Right lobe of liver (tissue), 6 donors: ENCODE results near the gene KCNH2. TPM values are rescaled to one million over a fixed set of nuclear protein-coding genes. Genes with fewer than 3 reads are reported as not detected.
A peak's percentile ranks its signal among the peaks of the same experiment; 100 is the strongest.

Source experiments
- ATAC-seq, 4 donors: fragments of 200-7000 bp; cut with Tn5 transposase; one replicate each; pipeline ENCODE4 v1.9.1; 2020; ENCODE audit warnings: mild to moderate bottlenecking in 4 of 4, moderate library complexity in 4 of 4
- DNase-seq, 3 donors: peaks; one replicate each; pipeline ENCODE4 v3.0.0-alpha.2; 2020
- H3K27ac ChIP-seq, 3 donors: fragments of 200-600 bp; one replicate each; pipeline ENCODE4 v1.8.0; 2022
- H3K27me3 ChIP-seq, 2 donors: fragments of 200-600 bp; one replicate each; pipeline ENCODE4 v1.8.0; 2022
- H3K36me3 ChIP-seq, 4 donors: fragments of 200-600 bp; sonication (generic) in 1 of 4; one replicate each; pipeline versions ENCODE4 v1.5.1 to v1.8.0; 2017 to 2022; ENCODE audit warnings: control low read depth in 1 of 4
- H3K4me1 ChIP-seq, 4 donors: fragments of 200-600 bp; sonication (generic) in 1 of 4; one replicate each; pipeline versions ENCODE4 v1.5.1 to v1.8.0; 2017 to 2022; ENCODE audit warnings: control low read depth in 1 of 4
- H3K4me3 ChIP-seq, 3 donors: fragments of 200-600 bp; one replicate each; pipeline ENCODE4 v1.8.0; 2022
- H3K9me3 ChIP-seq, 4 donors: fragments of 200-600 bp; sonication (generic) in 1 of 4; one replicate each; pipeline versions ENCODE4 v1.5.1 to v1.8.0; 2017 to 2022; ENCODE audit warnings: control low read depth in 1 of 4
- POLR2A ChIP-seq: fragments of 450-650 bp; IDR thresholded peaks from one replicate; pipeline ENCODE4 v1.6.1; 2017; ENCODE audit warnings: antibody characterized with exemption, mild to moderate bottlenecking
- WGBS: methylation state at CpG from one replicate; pipeline ENCODE4 v1.1.6; 2018; ENCODE audit warnings: low coverage, low lambda C conversion rate; ENCODE audit not compliant: insufficient coverage; ENCODE audit errors: missing lambda C conversion rate; 5-methylcytosine and 5-hydroxymethylcytosine counted together
- intact Hi-C, 2 donors: fragments of 100-400 bp; cut with DNase I; formaldehyde crosslinking; loops; one replicate each; pipeline versions ENCODE4 v1.11.2 to v1.14.1; 2022
- total RNA-seq, 6 experiments: library from RNA; depleted of rRNA in 2 of 6; stranded (reverse); fragments of >200 nt in 2 of 6; fragmentation: NEBNext Ultra II Directional in 3 of 6; extraction: Animal tissue kit (Norgen Biotek cat#: 25700) in 3 of 6; gene quantifications; one replicate each; pipeline versions ENCODE4 v1.1.0 to v1.2.4, GENCODE V29; 2016 to 2023
- TF ChIP-seq, protein P1 (sequence below), 4 donors: fragments of 200-600 bp in 3 of 4; fragments of 450-650 bp in 1 of 4; IDR thresholded peaks; one replicate each; pipeline versions ENCODE4 v1.5.1 to v1.8.0; 2016 to 2022; ENCODE audit warnings: antibody characterized with exemption in 4 of 4, mild to moderate bottlenecking in 2 of 4
- donor health status: DM: no; HTN: yes; CAD: no.
- donor health status: DM: no; HTN: no; CAD: no.
- donor health status: DM: no; HTN: no; CAD: no.
- donor health status: DM: no; HTN: yes; CAD: no.
- donor health status: DM: no; HTN: yes; CAD: no.

The KCNH2 gene
- total RNA-seq, 6 experiments from 2014 or later, result 0.11 to 0.69 (median 0.18) TPM; not detected in 1

DNA sequence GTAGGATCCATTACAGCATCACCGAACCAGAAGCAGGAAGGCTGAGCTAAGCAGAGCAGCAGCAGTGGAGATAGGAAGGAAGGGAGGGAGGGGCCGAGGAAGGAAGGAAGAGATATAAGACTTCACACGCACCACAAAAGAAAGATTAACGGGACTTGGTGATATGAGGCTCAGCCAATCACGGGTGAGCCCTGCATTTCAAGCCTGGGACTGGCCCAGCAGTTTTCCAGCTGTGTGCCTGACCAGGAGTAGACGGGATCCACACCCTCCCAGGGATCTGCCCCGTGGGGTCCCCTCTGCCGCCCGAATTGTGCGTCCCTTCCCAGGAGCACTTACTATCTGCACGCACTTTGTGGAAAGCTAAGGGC lies 30.0 kb upstream of the KCNH2 start:
- WGBS, result 37% methylated on average over 5 of the region's 11 CpGs
- intact Hi-C loops, result no loop called here

GRCh38 chr7:151007469-151007898 lies 29.4 kb upstream of the KCNH2 start:
- Histone ChIP-seq H3K36me3 (no peaks in the 10 kb centered on the region), H3K27ac (no peak overlapping the region), H3K4me1 (peaks cover 0 to 4% (median 0%) of the 10 kb centered on the region in 4 donors), H3K4me3 (no peak overlapping the region), H3K27me3 (no peaks in the 10 kb centered on the region), H3K9me3 (no peaks in the 10 kb centered on the region)
- intact Hi-C loops, result no loop called here
- no peak for TF ChIP-seq POLR2A
- TF ChIP-seq, protein P1, sequence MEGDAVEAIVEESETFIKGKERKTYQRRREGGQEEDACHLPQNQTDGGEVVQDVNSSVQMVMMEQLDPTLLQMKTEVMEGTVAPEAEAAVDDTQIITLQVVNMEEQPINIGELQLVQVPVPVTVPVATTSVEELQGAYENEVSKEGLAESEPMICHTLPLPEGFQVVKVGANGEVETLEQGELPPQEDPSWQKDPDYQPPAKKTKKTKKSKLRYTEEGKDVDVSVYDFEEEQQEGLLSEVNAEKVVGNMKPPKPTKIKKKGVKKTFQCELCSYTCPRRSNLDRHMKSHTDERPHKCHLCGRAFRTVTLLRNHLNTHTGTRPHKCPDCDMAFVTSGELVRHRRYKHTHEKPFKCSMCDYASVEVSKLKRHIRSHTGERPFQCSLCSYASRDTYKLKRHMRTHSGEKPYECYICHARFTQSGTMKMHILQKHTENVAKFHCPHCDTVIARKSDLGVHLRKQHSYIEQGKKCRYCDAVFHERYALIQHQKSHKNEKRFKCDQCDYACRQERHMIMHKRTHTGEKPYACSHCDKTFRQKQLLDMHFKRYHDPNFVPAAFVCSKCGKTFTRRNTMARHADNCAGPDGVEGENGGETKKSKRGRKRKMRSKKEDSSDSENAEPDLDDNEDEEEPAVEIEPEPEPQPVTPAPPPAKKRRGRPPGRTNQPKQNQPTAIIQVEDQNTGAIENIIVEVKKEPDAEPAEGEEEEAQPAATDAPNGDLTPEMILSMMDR (IDR thresholded peaks at IDR 0.05), result no peak
- 55% methylated on average over 2 of the region's 7 CpGs for WGBS
- ATAC-seq (peak; percentile 29 to 57 (median 36)), DNase-seq (peak in 1 of 3 donors; percentile 44)

More for the DNA sequence above, 30.0 kb upstream of the KCNH2 start:
- no peaks in the 10 kb centered on the region for H3K27me3 ChIP-seq
- TF ChIP-seq, protein P1 (IDR thresholded peaks at IDR 0.05), result no peak
- TF ChIP-seq POLR2A, result no peak
- H3K27ac ChIP-seq, result no peak overlapping the region
- H3K9me3 ChIP-seq, result no peaks in the 10 kb centered on the region
- no peaks in the 10 kb centered on the region for H3K36me3 ChIP-seq
- ATAC-seq (peak; percentile 61 to 66 (median 64)), DNase-seq (peak in 1 of 3 donors; percentile 46)
- H3K4me1 ChIP-seq, result peaks cover 0 to 4% (median 0%) of the 10 kb centered on the region in 4 donors
- peak overlapping the region in 1 of 3 donors; percentile 29 for H3K4me3 ChIP-seq

GRCh38 chr7:151006590-151007300 lies 28.6 kb upstream of the KCNH2 start:
- no peaks in the 10 kb centered on the region for H3K9me3 ChIP-seq
- H3K36me3 ChIP-seq, result no peaks in the 10 kb centered on the region
- H3K27ac ChIP-seq, result no peak overlapping the region
- no peak for TF ChIP-seq POLR2A
- TF ChIP-seq, protein P1 (IDR thresholded peaks at IDR 0.05), result no peak
- DNase-seq, result peak in 2 of 3 donors; percentile 42 to 52
- WGBS, result 56% methylated on average over 1 of the region's 23 CpGs
- peaks cover 0 to 4% (median 0%) of the 10 kb centered on the region in 4 donors for H3K4me1 ChIP-seq
- no peaks in the 10 kb centered on the region for H3K27me3 ChIP-seq
- intact Hi-C loops, result no loop called here
- no peak overlapping the region for H3K4me3 ChIP-seq
- no peak for ATAC-seq

GRCh38 chr7:151005566-151005965 lies 27.4 kb upstream of the KCNH2 start:
- TF ChIP-seq POLR2A, result no peak
- TF ChIP-seq, protein P1 (IDR thresholded peaks at IDR 0.05), result no peak
- Histone ChIP-seq H3K27ac (no peak overlapping the region), H3K4me1 (peaks cover 0 to 4% (median 0%) of the 10 kb centered on the region in 4 donors), H3K9me3 (no peaks in the 10 kb centered on the region), H3K36me3 (no peaks in the 10 kb centered on the region), H3K4me3 (no peak overlapping the region), H3K27me3 (no peaks in the 10 kb centered on the region)
- WGBS, result 40% methylated on average over 5 of the region's 9 CpGs
- DNase-seq, result no peak
- no peak for ATAC-seq
- intact Hi-C loops, result no loop called here
